ENCODE data around the gene ADGRB3. TPM values are rescaled to one million over a fixed set of nuclear protein-coding genes. Genes with fewer than 3 reads are reported as not detected.
A peak's percentile ranks its signal among the peaks of the same experiment; 100 is the strongest.
"Not testable (repeated sequence)": the region's sequence is repeated elsewhere in the genome, so short reads cannot be mapped to it uniquely, and the experiment has no call there.

The ADGRB3 gene
- polyA plus RNA-seq, 2 of the 4 experiments (the other 2 are of a cell fraction), result not detected

GRCh38 chr6:68876792-68877493, 241.9 kb downstream of the ADGRB3 start:
- Histone ChIP-seq H3K4me2 (no peak overlapping the region), H3K27ac (no peak overlapping the region), H3K9me3 (no peaks in the 10 kb centered on the region), H3K4me1 (no peaks in the 10 kb centered on the region), H3K4me3 (no peak overlapping the region)
- CTCF ChIA-PET, result no interaction called here
- peak in 1 of 2 experiments; percentile 13 for DNase-seq (ENCODE audit: low read depth in 1 of 2, low spot score in 1 of 2)
- TF ChIP-seq, protein P1, sequence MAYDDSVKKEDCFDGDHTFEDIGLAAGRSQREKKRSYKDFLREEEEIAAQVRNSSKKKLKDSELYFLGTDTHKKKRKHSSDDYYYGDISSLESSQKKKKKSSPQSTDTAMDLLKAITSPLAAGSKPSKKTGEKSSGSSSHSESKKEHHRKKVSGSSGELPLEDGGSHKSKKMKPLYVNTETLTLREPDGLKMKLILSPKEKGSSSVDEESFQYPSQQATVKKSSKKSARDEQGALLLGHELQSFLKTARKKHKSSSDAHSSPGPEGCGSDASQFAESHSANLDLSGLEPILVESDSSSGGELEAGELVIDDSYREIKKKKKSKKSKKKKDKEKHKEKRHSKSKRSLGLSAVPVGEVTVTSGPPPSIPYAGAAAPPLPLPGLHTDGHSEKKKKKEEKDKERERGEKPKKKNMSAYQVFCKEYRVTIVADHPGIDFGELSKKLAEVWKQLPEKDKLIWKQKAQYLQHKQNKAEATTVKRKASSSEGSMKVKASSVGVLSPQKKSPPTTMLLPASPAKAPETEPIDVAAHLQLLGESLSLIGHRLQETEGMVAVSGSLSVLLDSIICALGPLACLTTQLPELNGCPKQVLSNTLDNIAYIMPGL (CRISPR knock-in tag; IDR thresholded peaks at IDR 0.05; ENCODE audit: borderline replicate concordance), result no peak
- peak; percentile 42; the same call in 2 of the 3 replicates for TF ChIP-seq SMC3 (IDR thresholded peaks at IDR 0.05)
- TF ChIP-seq CEBPB (IDR thresholded peaks at IDR 0.05), result no peak
- TF ChIP-seq MAX (IDR thresholded peaks at IDR 0.05), result no peak
- TF ChIP-seq HOXA7 (CRISPR knock-in tag; IDR thresholded peaks at IDR 0.05), result no peak
- TF ChIP-seq RAD21 (conservative IDR thresholded peaks at IDR 0.05 in 1 of 2, IDR thresholded peaks at IDR 0.05 in 1 of 2), result peak; percentile 47 to 60
- TF ChIP-seq, protein P2, sequence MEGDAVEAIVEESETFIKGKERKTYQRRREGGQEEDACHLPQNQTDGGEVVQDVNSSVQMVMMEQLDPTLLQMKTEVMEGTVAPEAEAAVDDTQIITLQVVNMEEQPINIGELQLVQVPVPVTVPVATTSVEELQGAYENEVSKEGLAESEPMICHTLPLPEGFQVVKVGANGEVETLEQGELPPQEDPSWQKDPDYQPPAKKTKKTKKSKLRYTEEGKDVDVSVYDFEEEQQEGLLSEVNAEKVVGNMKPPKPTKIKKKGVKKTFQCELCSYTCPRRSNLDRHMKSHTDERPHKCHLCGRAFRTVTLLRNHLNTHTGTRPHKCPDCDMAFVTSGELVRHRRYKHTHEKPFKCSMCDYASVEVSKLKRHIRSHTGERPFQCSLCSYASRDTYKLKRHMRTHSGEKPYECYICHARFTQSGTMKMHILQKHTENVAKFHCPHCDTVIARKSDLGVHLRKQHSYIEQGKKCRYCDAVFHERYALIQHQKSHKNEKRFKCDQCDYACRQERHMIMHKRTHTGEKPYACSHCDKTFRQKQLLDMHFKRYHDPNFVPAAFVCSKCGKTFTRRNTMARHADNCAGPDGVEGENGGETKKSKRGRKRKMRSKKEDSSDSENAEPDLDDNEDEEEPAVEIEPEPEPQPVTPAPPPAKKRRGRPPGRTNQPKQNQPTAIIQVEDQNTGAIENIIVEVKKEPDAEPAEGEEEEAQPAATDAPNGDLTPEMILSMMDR (IDR thresholded peaks at IDR 0.05), result peak; percentile 38; the same call in 2 of the 3 replicates
- TF ChIP-seq RCOR1 (IDR thresholded peaks at IDR 0.05; ENCODE audit: low read depth, low read length), result no peak
- WGBS (ENCODE audit: missing lambda C conversion rate), result 3% methylated on average over 2 of the region's 2 CpGs
- FAIRE-seq, result no peak
- POLR2A ChIA-PET, result no interaction called here
- ATAC-seq, result no peak

- Histone ChIP-seq H3K27ac (no peak overlapping the region), H3K4me2 (no peak overlapping the region), H3K4me3 (no peak overlapping the region), H3K9me3 (no peaks in the 10 kb centered on the region), H3K4me1 (no peaks in the 10 kb centered on the region)
- TF ChIP-seq GATA3 (IDR thresholded peaks at IDR 0.05; ENCODE audit: borderline replicate concordance), result no peak
- TF ChIP-seq TFCP2L1 (CRISPR knock-in tag; IDR thresholded peaks at IDR 0.05), result no peak
- no peak for TF ChIP-seq NPAS2 (CRISPR knock-in tag; IDR thresholded peaks at IDR 0.05; ENCODE audit: borderline replicate concordance)
- TF ChIP-seq ESRRA (IDR thresholded peaks at IDR 0.05; ENCODE audit: borderline replicate concordance, low read length), result no peak
- TF ChIP-seq ZSCAN20 (CRISPR knock-in tag; IDR thresholded peaks at IDR 0.05), result no peak
- TF ChIP-seq RARB (CRISPR knock-in tag; IDR thresholded peaks at IDR 0.05), result no peak
- no peak for TF ChIP-seq TP53 (CRISPR knock-in tag; IDR thresholded peaks at IDR 0.05)
- no peak for TF ChIP-seq HES2 (IDR thresholded peaks at IDR 0.05)
- TF ChIP-seq BHLHE40 (IDR thresholded peaks at IDR 0.05; ENCODE audit: low read depth, low read length), result no peak
- no peak for TF ChIP-seq MAZ (IDR thresholded peaks at IDR 0.05; ENCODE audit: borderline replicate concordance, low read depth, low read length)
- TF ChIP-seq CBX8 (IDR thresholded peaks at IDR 0.05), result no peak
- no peak for TF ChIP-seq POLR2A (IDR thresholded peaks at IDR 0.05; ENCODE audit: low read length)
- no peak for TF ChIP-seq RNF2 (IDR thresholded peaks at IDR 0.05; ENCODE audit: borderline replicate concordance, low read depth)
- no peak for TF ChIP-seq KDM1A (IDR thresholded peaks at IDR 0.05; ENCODE audit: low read depth)
- ATAC-seq, result no peak
- WGBS (ENCODE audit: missing lambda C conversion rate), result 46% methylated on average over 4 of the region's 4 CpGs
- no peak for DNase-seq (ENCODE audit: low read depth in 1 of 2, low spot score in 1 of 2)
- ChIA-PET CTCF (no interaction called here), POLR2A (no interaction called here)
- FAIRE-seq, result no peak
Measured at GRCh38 chr6:68880050-68880813, 245.2 kb downstream of the ADGRB3 start.

DNA sequence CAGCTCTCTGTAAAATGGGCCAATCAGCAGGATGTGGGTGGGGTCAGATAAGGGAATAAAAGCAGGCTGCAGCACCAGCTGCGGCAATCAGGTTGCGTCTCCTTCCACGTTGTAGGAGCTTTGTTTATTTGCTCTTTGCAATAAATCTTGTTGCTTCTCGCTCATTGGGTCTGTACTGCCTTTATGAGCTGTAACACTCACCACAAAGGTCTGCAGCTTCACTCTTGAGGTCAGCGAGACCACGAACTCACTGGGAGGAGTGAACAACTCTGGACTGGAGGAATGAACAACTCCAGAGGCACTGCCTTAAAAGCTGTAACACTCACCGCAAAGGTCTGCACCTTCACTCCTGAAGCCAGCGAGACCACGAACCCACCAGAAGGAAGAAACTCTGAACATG, 248.2 kb downstream of the ADGRB3 start:
- POLR2A ChIA-PET, result not testable (repeated sequence)

More for the DNA sequence above, 248.2 kb downstream of the ADGRB3 start:
- H3K4me3 ChIP-seq; H3K4me2 ChIP-seq; ATAC-seq; DNase-seq (ENCODE audit: low read depth in 1 of 2, low spot score in 1 of 2); FAIRE-seq; H3K27ac ChIP-seq; CTCF ChIA-PET; H3K4me1 ChIP-seq; H3K9me3 ChIP-seq: not testable (repeated sequence)
- WGBS (ENCODE audit: missing lambda C conversion rate), result 56% methylated on average over 6 of the region's 9 CpGs

All from A549 (cell line).